VCaP (cell line): ENCODE measurements around the gene TMEM14A.
"Not testable (repeated sequence)": the region's sequence is repeated elsewhere in the genome, so short reads cannot be mapped to it uniquely, and the experiment has no call there.

Experiments used
- H3K27ac ChIP-seq: fragments of 450-650 bp; 2 replicates; pipeline ENCODE4 v1.5.1; 2017
- CTCF ChIP-seq: fragments of 450-650 bp; conservative IDR thresholded peaks from 2 replicates; pipeline ENCODE4 v1.5.1; 2017; ENCODE audit warnings: mild to moderate bottlenecking, moderate library complexity

TMEM14A gene

GRCh38 chr6:52697903-52698302 lies 27.0 kb downstream of the TMEM14A start:
- H3K27ac ChIP-seq = no peak overlapping the region
- no peak for TF ChIP-seq CTCF

- TF ChIP-seq CTCF = no peak
- H3K27ac ChIP-seq = no peak overlapping the region
Observed at GRCh38 chr6:52704060-52704459, 33.1 kb downstream of the TMEM14A start.

GRCh38 chr6:52704781-52705502 lies 34.0 kb downstream of the TMEM14A start:
- H3K27ac ChIP-seq = not testable (repeated sequence)

- no peak overlapping the region for H3K27ac ChIP-seq
- TF ChIP-seq CTCF = no peak
Observed at GRCh38 chr6:52706001-52706400, 35.1 kb downstream of the TMEM14A start.

GRCh38 chr6:52707963-52708680 lies 37.2 kb downstream of the TMEM14A start:
- no peak overlapping the region for H3K27ac ChIP-seq
- TF ChIP-seq CTCF = no peak

GRCh38 chr6:52712136-52712535 lies 41.2 kb downstream of the TMEM14A start:
- no peak overlapping the region for H3K27ac ChIP-seq
- no peak for TF ChIP-seq CTCF

GRCh38 chr6:52714761-52715160 lies 43.8 kb downstream of the TMEM14A start:
- not testable (repeated sequence) for H3K27ac ChIP-seq

- no peak for TF ChIP-seq CTCF
- H3K27ac ChIP-seq = no peak overlapping the region
Observed at GRCh38 chr6:52718550-52718949, 47.6 kb downstream of the TMEM14A start.
